ENCODE data around the gene TMEM185B.

The TMEM185B gene

GRCh38 chr2:120223034-120223912, at the start of gene TMEM185B:
TMEM185B (minus strand) TSS chr2:120223400; CDS start chr2:120222976, 424 bp downstream.
- H3K36me3 ChIP-seq (ENCODE audit: control insufficient read depth in 2 of 2, insufficient read depth in 2 of 2, low read length in 2 of 2), result peaks cover 9 to 14% of the 10 kb centered on the region in 2 donors
- H3K4me1 ChIP-seq (ENCODE audit: control insufficient read depth, insufficient read depth, low read length), result peaks cover 36% of the 10 kb centered on the region
- peaks cover 0 to 8% of the 10 kb centered on the region in 2 donors for H3K9me3 ChIP-seq (ENCODE audit: control insufficient read depth in 2 of 2, low read length in 2 of 2)
- peak within 1 kb of the TSS; percentile 82 to 84 for H3K4me3 ChIP-seq (ENCODE audit: low read length in 2 of 2)
- peak within 1 kb of the TSS; percentile 83 to 88 for H3K9ac ChIP-seq (ENCODE audit: low read length in 2 of 2)
- H3K27ac ChIP-seq (ENCODE audit: low read length), result peak within 1 kb of the TSS; percentile 88
- H3K27me3 ChIP-seq (ENCODE audit: control insufficient read depth in 1 of 2, insufficient read depth in 2 of 2, low read length in 2 of 2), result no peaks in the 10 kb centered on the region

DNA sequence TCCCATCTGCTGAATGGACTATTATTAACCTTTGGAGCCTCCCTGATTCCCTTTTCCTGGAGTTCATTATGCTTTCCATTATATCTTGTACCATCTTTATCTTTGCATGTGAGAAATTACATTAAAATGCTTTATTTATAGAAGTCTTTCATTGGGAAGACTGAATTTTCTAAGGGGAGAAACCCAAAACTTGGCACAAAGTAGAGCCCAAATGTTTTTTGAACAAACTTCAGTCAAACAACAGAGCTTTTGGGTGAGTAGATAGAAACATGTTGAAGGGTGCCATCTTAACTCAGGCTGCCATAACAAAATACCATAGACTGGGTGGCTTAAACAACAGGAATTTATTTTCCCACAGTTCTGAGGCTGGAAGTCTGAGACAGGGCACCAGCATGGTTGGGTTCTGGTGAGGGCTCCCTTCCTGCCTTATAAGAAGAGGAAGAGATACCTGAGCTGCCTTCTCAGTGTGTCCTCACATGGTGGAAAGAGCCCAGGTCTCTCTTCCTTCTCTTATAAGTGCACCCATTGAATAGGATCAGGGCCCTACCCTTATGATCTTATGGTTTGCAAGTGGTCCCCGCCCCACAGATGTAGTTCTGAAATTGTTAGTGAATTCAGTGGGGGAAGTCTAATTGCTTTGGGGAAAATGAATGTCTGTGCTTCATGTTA, 48.6 kb upstream of the TMEM185B start:
- Histone ChIP-seq H3K9ac (ENCODE audit: low read length in 2 of 2) (no peak overlapping the region), H3K4me3 (ENCODE audit: low read length in 2 of 2) (no peak overlapping the region), H3K36me3 (ENCODE audit: control insufficient read depth in 2 of 2, insufficient read depth in 2 of 2, low read length in 2 of 2) (no peaks in the 10 kb centered on the region), H3K27ac (ENCODE audit: low read length) (no peak overlapping the region), H3K4me1 (ENCODE audit: control insufficient read depth, insufficient read depth, low read length) (no peaks in the 10 kb centered on the region), H3K27me3 (ENCODE audit: control insufficient read depth in 1 of 2, insufficient read depth in 2 of 2, low read length in 2 of 2) (no peaks in the 10 kb centered on the region), H3K9me3 (ENCODE audit: control insufficient read depth in 2 of 2, low read length in 2 of 2) (no peaks in the 10 kb centered on the region)

DNA sequence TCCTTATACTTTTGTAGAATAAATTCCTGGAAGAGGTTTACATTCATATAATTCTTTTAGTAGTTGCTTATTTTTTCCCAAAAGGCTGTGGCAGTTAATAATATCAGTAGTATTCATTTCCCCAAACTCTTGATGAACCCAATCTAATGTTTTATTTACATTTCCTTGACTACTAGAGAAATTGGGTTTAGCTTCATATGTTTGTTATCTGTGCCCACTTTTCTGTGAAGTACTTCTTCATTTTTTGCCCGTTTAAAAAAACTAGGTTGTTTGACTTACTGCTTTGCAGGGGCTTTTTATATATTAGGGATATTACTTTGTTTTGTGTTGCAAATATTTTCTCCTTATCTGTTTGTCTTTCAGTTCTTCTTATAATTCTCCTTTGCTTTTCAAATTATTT, 46.6 kb upstream of the TMEM185B start:
- H3K9ac ChIP-seq (ENCODE audit: low read length in 2 of 2), result no peak overlapping the region
- no peak overlapping the region for H3K27ac ChIP-seq (ENCODE audit: low read length)
- no peak overlapping the region for H3K4me3 ChIP-seq (ENCODE audit: low read length in 2 of 2)
- H3K27me3 ChIP-seq (ENCODE audit: control insufficient read depth in 1 of 2, insufficient read depth in 2 of 2, low read length in 2 of 2), result no peaks in the 10 kb centered on the region
- H3K9me3 ChIP-seq (ENCODE audit: control insufficient read depth in 2 of 2, low read length in 2 of 2), result no peaks in the 10 kb centered on the region
- H3K36me3 ChIP-seq (ENCODE audit: control insufficient read depth in 2 of 2, insufficient read depth in 2 of 2, low read length in 2 of 2), result no peaks in the 10 kb centered on the region
- H3K4me1 ChIP-seq (ENCODE audit: control insufficient read depth, insufficient read depth, low read length), result no peaks in the 10 kb centered on the region

- Histone ChIP-seq H3K4me3 (ENCODE audit: low read length in 2 of 2) (no peak overlapping the region), H3K4me1 (ENCODE audit: control insufficient read depth, insufficient read depth, low read length) (no peaks in the 10 kb centered on the region), H3K9me3 (ENCODE audit: control insufficient read depth in 2 of 2, low read length in 2 of 2) (no peaks in the 10 kb centered on the region), H3K27me3 (ENCODE audit: control insufficient read depth in 1 of 2, insufficient read depth in 2 of 2, low read length in 2 of 2) (no peaks in the 10 kb centered on the region), H3K36me3 (ENCODE audit: control insufficient read depth in 2 of 2, insufficient read depth in 2 of 2, low read length in 2 of 2) (no peaks in the 10 kb centered on the region), H3K27ac (ENCODE audit: low read length) (no peak overlapping the region), H3K9ac (ENCODE audit: low read length in 2 of 2) (no peak overlapping the region)
These were observed 46.0 kb upstream of the TMEM185B start for GRCh38 chr2:120269076-120269744.

DNA sequence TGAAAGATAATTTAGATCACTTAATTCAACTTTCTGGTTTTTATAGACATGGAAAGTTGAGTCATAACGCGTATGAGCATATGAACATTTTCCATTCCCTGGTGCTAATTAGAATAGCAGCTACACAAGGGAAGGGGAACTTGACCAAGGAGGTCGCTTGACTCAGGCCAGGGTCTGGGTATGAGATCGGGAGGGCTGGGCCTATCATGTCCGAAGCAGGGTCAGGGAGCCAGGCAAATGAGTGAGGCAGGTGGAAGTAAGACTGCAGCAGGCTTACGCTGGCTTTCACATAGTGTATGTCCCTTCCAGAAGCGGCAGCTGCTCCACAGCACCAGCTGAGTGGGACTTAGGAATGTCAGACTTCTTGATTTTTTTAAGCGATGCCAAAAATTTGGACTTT, 44.1 kb upstream of the TMEM185B start:
- Histone ChIP-seq H3K4me3 (ENCODE audit: low read length in 2 of 2) (no peak overlapping the region), H3K9ac (ENCODE audit: low read length in 2 of 2) (no peak overlapping the region), H3K27ac (ENCODE audit: low read length) (no peak overlapping the region), H3K27me3 (ENCODE audit: control insufficient read depth in 1 of 2, insufficient read depth in 2 of 2, low read length in 2 of 2) (no peaks in the 10 kb centered on the region), H3K4me1 (ENCODE audit: control insufficient read depth, insufficient read depth, low read length) (no peaks in the 10 kb centered on the region), H3K9me3 (ENCODE audit: control insufficient read depth in 2 of 2, low read length in 2 of 2) (no peaks in the 10 kb centered on the region), H3K36me3 (ENCODE audit: control insufficient read depth in 2 of 2, insufficient read depth in 2 of 2, low read length in 2 of 2) (no peaks in the 10 kb centered on the region)

DNA sequence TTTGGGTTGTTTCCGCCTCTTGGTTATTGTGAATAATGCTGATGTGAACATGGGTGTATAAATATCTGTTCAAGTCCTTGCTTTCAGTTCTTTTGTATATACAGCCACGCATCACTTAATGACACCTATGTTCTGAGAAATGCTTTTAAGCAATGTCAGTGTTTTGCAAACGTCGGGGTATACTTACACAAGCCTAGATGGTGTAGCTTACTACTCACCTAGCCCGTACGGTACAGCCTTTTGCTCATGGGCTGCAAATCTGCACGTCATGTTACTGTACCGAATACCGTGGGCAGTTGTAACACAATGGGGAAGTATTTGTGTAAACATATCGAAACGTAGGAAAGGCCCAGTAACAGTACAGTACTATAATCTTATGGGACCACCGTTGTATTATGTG, 41.8 kb upstream of the TMEM185B start:
- Histone ChIP-seq H3K4me1 (ENCODE audit: control insufficient read depth, insufficient read depth, low read length) (no peaks in the 10 kb centered on the region), H3K27ac (ENCODE audit: low read length) (no peak overlapping the region), H3K9me3 (ENCODE audit: control insufficient read depth in 2 of 2, low read length in 2 of 2) (no peaks in the 10 kb centered on the region), H3K36me3 (ENCODE audit: control insufficient read depth in 2 of 2, insufficient read depth in 2 of 2, low read length in 2 of 2) (no peaks in the 10 kb centered on the region), H3K4me3 (ENCODE audit: low read length in 2 of 2) (no peak overlapping the region), H3K9ac (ENCODE audit: low read length in 2 of 2) (no peak overlapping the region), H3K27me3 (ENCODE audit: control insufficient read depth in 1 of 2, insufficient read depth in 2 of 2, low read length in 2 of 2) (no peaks in the 10 kb centered on the region)

- Histone ChIP-seq H3K4me1 (ENCODE audit: control insufficient read depth, insufficient read depth, low read length) (no peaks in the 10 kb centered on the region), H3K9me3 (ENCODE audit: control insufficient read depth in 2 of 2, low read length in 2 of 2) (no peaks in the 10 kb centered on the region), H3K4me3 (ENCODE audit: low read length in 2 of 2) (no peak overlapping the region), H3K9ac (ENCODE audit: low read length in 2 of 2) (no peak overlapping the region), H3K27ac (ENCODE audit: low read length) (no peak overlapping the region), H3K27me3 (ENCODE audit: control insufficient read depth in 1 of 2, insufficient read depth in 2 of 2, low read length in 2 of 2) (no peaks in the 10 kb centered on the region), H3K36me3 (ENCODE audit: control insufficient read depth in 2 of 2, insufficient read depth in 2 of 2, low read length in 2 of 2) (no peaks in the 10 kb centered on the region)
These were observed 39.7 kb upstream of the TMEM185B start for GRCh38 chr2:120262761-120263428.

GRCh38 chr2:120262150-120262549, 39.0 kb upstream of the TMEM185B start:
- no peak overlapping the region for H3K27ac ChIP-seq (ENCODE audit: low read length)
- H3K9ac ChIP-seq (ENCODE audit: low read length in 2 of 2), result no peak overlapping the region
- H3K9me3 ChIP-seq (ENCODE audit: control insufficient read depth in 2 of 2, low read length in 2 of 2), result no peaks in the 10 kb centered on the region
- no peaks in the 10 kb centered on the region for H3K27me3 ChIP-seq (ENCODE audit: control insufficient read depth in 1 of 2, insufficient read depth in 2 of 2, low read length in 2 of 2)
- H3K4me3 ChIP-seq (ENCODE audit: low read length in 2 of 2), result no peak overlapping the region
- H3K36me3 ChIP-seq (ENCODE audit: control insufficient read depth in 2 of 2, insufficient read depth in 2 of 2, low read length in 2 of 2), result no peaks in the 10 kb centered on the region
- H3K4me1 ChIP-seq (ENCODE audit: control insufficient read depth, insufficient read depth, low read length), result no peaks in the 10 kb centered on the region

GRCh38 chr2:120261387-120262006, 38.3 kb upstream of the TMEM185B start:
- Histone ChIP-seq H3K4me3 (ENCODE audit: low read length in 2 of 2) (no peak overlapping the region), H3K4me1 (ENCODE audit: control insufficient read depth, insufficient read depth, low read length) (no peaks in the 10 kb centered on the region), H3K27me3 (ENCODE audit: control insufficient read depth in 1 of 2, insufficient read depth in 2 of 2, low read length in 2 of 2) (no peaks in the 10 kb centered on the region), H3K36me3 (ENCODE audit: control insufficient read depth in 2 of 2, insufficient read depth in 2 of 2, low read length in 2 of 2) (no peaks in the 10 kb centered on the region), H3K27ac (ENCODE audit: low read length) (no peak overlapping the region), H3K9ac (ENCODE audit: low read length in 2 of 2) (no peak overlapping the region), H3K9me3 (ENCODE audit: control insufficient read depth in 2 of 2, low read length in 2 of 2) (no peaks in the 10 kb centered on the region)

GRCh38 chr2:120260736-120261135, 37.5 kb upstream of the TMEM185B start:
- H3K36me3 ChIP-seq (ENCODE audit: control insufficient read depth in 2 of 2, insufficient read depth in 2 of 2, low read length in 2 of 2), result no peaks in the 10 kb centered on the region
- H3K27ac ChIP-seq (ENCODE audit: low read length), result no peak overlapping the region
- no peaks in the 10 kb centered on the region for H3K27me3 ChIP-seq (ENCODE audit: control insufficient read depth in 1 of 2, insufficient read depth in 2 of 2, low read length in 2 of 2)
- H3K4me1 ChIP-seq (ENCODE audit: control insufficient read depth, insufficient read depth, low read length), result no peaks in the 10 kb centered on the region
- no peaks in the 10 kb centered on the region for H3K9me3 ChIP-seq (ENCODE audit: control insufficient read depth in 2 of 2, low read length in 2 of 2)
- H3K4me3 ChIP-seq (ENCODE audit: low read length in 2 of 2), result no peak overlapping the region
- no peak overlapping the region for H3K9ac ChIP-seq (ENCODE audit: low read length in 2 of 2)
